Vagina (tissue), 2 donors: ENCODE data around the gene RASSF7. TPM values are rescaled to one million over a fixed set of nuclear protein-coding genes. Genes with fewer than 3 reads are reported as not detected.

Experiments used
- DNase-seq, 2 donors: peaks; one replicate each; pipeline ENCODE4 v3.0.0-alpha.2; 2017; ENCODE audit errors: extremely low spot score in 2 of 2
- H3K27ac ChIP-seq: fragments of 200-600 bp; sonication (generic); one replicate; pipeline ENCODE4 v1.5.1; 2019
- H3K27me3 ChIP-seq: fragments of 200-600 bp; sonication (generic); one replicate; pipeline ENCODE4 v1.5.1; 2019
- H3K36me3 ChIP-seq, 2 donors: fragments of 200-600 bp; sonication (generic); one replicate each; pipeline ENCODE4 v1.5.1; 2017 to 2019
- H3K4me1 ChIP-seq: fragments of 200-600 bp; sonication (generic); one replicate; pipeline ENCODE4 v1.5.1; 2019
- H3K4me3 ChIP-seq, 2 donors: fragments of 200-600 bp; sonication (generic); 1 replicate in 1 of 2; 2 replicates in 1 of 2; pipeline ENCODE4 v1.5.1; 2016 to 2019
- H3K9me3 ChIP-seq: fragments of 200-600 bp; sonication (generic); one replicate; pipeline ENCODE4 v1.5.1; 2019
- CTCF ChIP-seq, 3 experiments: fragments of 450-650 bp in 2 of 3; fragments of 200-600 bp in 1 of 3; sonication (generic) in 1 of 3; IDR thresholded peaks; one replicate each; pipeline ENCODE4 v1.5.1; 2017 to 2019; ENCODE audit warnings: antibody characterized with exemption in 3 of 3, mild to moderate bottlenecking in 2 of 3, moderate library complexity in 2 of 3
- POLR2A ChIP-seq, 2 donors: fragments of 450-650 bp; IDR thresholded peaks; one replicate each; pipeline ENCODE4 v1.6.1; 2017; ENCODE audit warnings: antibody characterized with exemption in 2 of 2, mild to moderate bottlenecking in 2 of 2, moderate library complexity in 2 of 2
- POLR2AphosphoS5 ChIP-seq, 2 donors: sonication (generic); formaldehyde crosslinking; IDR thresholded peaks; one replicate each; pipeline ENCODE4 v1.9.0; 2017; ENCODE audit warnings: antibody characterized with exemption in 2 of 2, mild to moderate bottlenecking in 2 of 2, low read depth in 1 of 2; ENCODE audit not compliant: insufficient read depth in 1 of 2
- intact Hi-C: fragments of 100-400 bp; cut with DNase I; formaldehyde crosslinking; loops from one replicate; pipeline ENCODE4 v1.15.1; 2023
- total RNA-seq: library from RNA; depleted of rRNA; stranded (reverse); fragments of >200 nt; gene quantifications from one replicate; pipeline ENCODE4 v1.2.3, GENCODE V29; 2016

Gene RASSF7
- total RNA-seq, 1 donor from 2014 or later, result 14.7 TPM

DNA sequence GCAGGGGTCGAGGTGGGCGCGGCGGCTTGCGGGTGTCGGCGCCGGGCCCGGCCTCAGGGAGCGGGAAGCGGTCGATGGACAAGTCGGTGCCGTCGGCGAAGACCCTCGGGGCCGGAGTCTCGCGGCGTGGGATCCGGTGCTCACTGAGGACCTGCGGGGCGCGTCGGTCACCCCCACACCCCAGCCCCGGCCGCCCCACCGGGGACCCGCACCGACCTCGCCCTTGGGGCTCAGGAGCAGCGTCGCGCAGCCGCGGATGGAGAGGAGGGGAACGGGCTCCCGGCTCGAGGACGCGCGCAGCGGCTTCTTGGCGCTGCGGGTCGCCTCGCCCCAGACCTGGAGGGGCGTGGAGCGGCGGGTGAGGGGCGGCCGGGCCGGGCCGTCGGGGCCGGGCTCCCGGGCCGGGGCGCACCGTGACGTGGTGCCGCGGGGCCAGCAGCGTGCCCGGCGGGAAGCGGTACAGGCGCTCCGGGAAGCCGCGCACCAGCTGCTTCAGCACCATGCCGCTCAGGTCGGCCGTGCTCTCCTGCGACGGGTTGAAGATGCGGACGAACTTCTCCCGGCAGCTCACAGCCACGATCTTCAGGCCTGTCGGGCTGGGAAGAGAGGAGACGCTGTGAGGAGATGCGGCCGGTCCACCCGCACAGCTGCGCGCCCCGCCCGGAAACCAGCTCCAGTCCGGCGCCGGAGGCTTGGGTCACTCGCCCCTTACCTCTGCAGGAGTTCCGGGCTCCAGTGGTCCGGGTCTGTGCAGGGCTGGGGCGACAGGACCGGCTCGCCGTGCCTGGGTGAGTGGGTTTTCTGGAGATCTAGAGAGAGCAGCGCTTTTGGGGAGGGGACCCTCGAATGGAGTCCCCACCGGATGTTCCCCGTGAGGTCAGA is 4.7 kb upstream of the RASSF7 start:
- DNase-seq, result no peak
- peak overlapping the region; percentile 30 to 32 for H3K4me3 ChIP-seq
- intact Hi-C loops, result loop anchor here (10.0 kb wide), 1 partner anchor 169 kb away; no protein-coding TSS in a partner anchor
- H3K27me3 ChIP-seq, result peaks cover 14% of the 10 kb centered on the region
- peaks cover 27% of the 10 kb centered on the region for H3K4me1 ChIP-seq
- no peaks in the 10 kb centered on the region for H3K9me3 ChIP-seq
- TF ChIP-seq POLR2AphosphoS5 (IDR thresholded peaks at IDR 0.05; ENCODE audit: insufficient read depth in 1 of 2, low read depth in 1 of 2) (no peak), CTCF (IDR thresholded peaks at IDR 0.05) (no peak), POLR2A (IDR thresholded peaks at IDR 0.05) (no peak)
- H3K27ac ChIP-seq, result no peak overlapping the region
- H3K36me3 ChIP-seq, result no peaks in the 10 kb centered on the region

GRCh38 chr11:556662-557256 is 4.0 kb upstream of the RASSF7 start:
- Histone ChIP-seq H3K4me3 (no peak overlapping the region), H3K9me3 (no peaks in the 10 kb centered on the region), H3K27me3 (peaks cover 14% of the 10 kb centered on the region), H3K27ac (no peak overlapping the region), H3K4me1 (peaks cover 33% of the 10 kb centered on the region), H3K36me3 (no peaks in the 10 kb centered on the region)
- no peak for TF ChIP-seq POLR2AphosphoS5 (IDR thresholded peaks at IDR 0.05; ENCODE audit: insufficient read depth in 1 of 2, low read depth in 1 of 2)
- no peak for TF ChIP-seq POLR2A (IDR thresholded peaks at IDR 0.05)
- no peak for TF ChIP-seq CTCF (IDR thresholded peaks at IDR 0.05)
- intact Hi-C loops, result loop anchor here (10.0 kb wide), 1 partner anchor 168 kb away; no protein-coding TSS in a partner anchor
- no peak for DNase-seq

- Histone ChIP-seq H3K4me3 (no peak overlapping the region), H3K9me3 (no peaks in the 10 kb centered on the region), H3K27me3 (peaks cover 14% of the 10 kb centered on the region), H3K4me1 (peaks cover 40% of the 10 kb centered on the region), H3K36me3 (no peaks in the 10 kb centered on the region), H3K27ac (no peak overlapping the region)
- DNase-seq, result no peak
- TF ChIP-seq CTCF (IDR thresholded peaks at IDR 0.05) (no peak), POLR2A (IDR thresholded peaks at IDR 0.05) (no peak), POLR2AphosphoS5 (IDR thresholded peaks at IDR 0.05; ENCODE audit: insufficient read depth in 1 of 2, low read depth in 1 of 2) (no peak)
- intact Hi-C loops, result loop anchor here (10.0 kb wide), 1 partner anchor 167 kb away; no protein-coding TSS in a partner anchor
These were observed 3.2 kb upstream of the RASSF7 start for GRCh38 chr11:557328-558132.

GRCh38 chr11:558503-558902 is 2.3 kb upstream of the RASSF7 start:
- TF ChIP-seq POLR2A (IDR thresholded peaks at IDR 0.05) (no peak), POLR2AphosphoS5 (IDR thresholded peaks at IDR 0.05; ENCODE audit: insufficient read depth in 1 of 2, low read depth in 1 of 2) (no peak), CTCF (IDR thresholded peaks at IDR 0.05) (no peak)
- Histone ChIP-seq H3K27me3 (peaks cover 14% of the 10 kb centered on the region), H3K27ac (no peak overlapping the region), H3K36me3 (no peaks in the 10 kb centered on the region), H3K9me3 (no peaks in the 10 kb centered on the region), H3K4me3 (no peak overlapping the region), H3K4me1 (peaks cover 40% of the 10 kb centered on the region)
- intact Hi-C loops, result loop anchor here (10.0 kb wide), 1 partner anchor 166 kb away; no protein-coding TSS in a partner anchor
- no peak for DNase-seq
